ENCODE data around the gene PITPNC1.

- TF ChIP-seq CTCF (IDR thresholded peaks at IDR 0.05) (no peak), POLR2A (IDR thresholded peaks at IDR 0.05) (no peak)
Measured at GRCh38 chr17:67506966-67507365, 129.9 kb downstream of the PITPNC1 start.

Data from uterus (tissue), 2 donors.